SIG-M5 treated with dmso at 0.1 percent for 504 hours (cell line): ENCODE measurements around the gene ATP6V1E1.
"Not testable (repeated sequence)": the region's sequence is repeated elsewhere in the genome, so short reads cannot be mapped to it uniquely, and the experiment has no call there.

ENCODE experiments used
- DNase-seq: peaks from one replicate; lab custom pipeline; 2025; ENCODE audit not compliant: unreplicated experiment; lab: John Stamatoyannopoulos, UW

Gene ATP6V1E1

GRCh38 chr22:17583151-17583550, 45.4 kb downstream of the ATP6V1E1 start:
- DNase-seq: no peak

GRCh38 chr22:17581631-17582030, 46.9 kb downstream of the ATP6V1E1 start:
- no peak for DNase-seq

GRCh38 chr22:17581056-17581455, 47.5 kb downstream of the ATP6V1E1 start:
- DNase-seq: no peak

- no peak for DNase-seq
These were observed 48.0 kb downstream of the ATP6V1E1 start for GRCh38 chr22:17580441-17581031.

GRCh38 chr22:17579535-17579981, 49.0 kb downstream of the ATP6V1E1 start:
- DNase-seq: no peak

- no peak for DNase-seq
These were observed 50.3 kb downstream of the ATP6V1E1 start for GRCh38 chr22:17578136-17578754.

GRCh38 chr22:17576470-17576869, 52.1 kb downstream of the ATP6V1E1 start:
- DNase-seq: no peak

GRCh38 chr22:17575681-17576080, 52.9 kb downstream of the ATP6V1E1 start:
- no peak for DNase-seq

- DNase-seq: no peak
These were observed 53.4 kb downstream of the ATP6V1E1 start for GRCh38 chr22:17575151-17575550.

- DNase-seq: no peak
These were observed 57.5 kb downstream of the ATP6V1E1 start for GRCh38 chr22:17570851-17571631.

- no peak for DNase-seq
These were observed 58.5 kb downstream of the ATP6V1E1 start for GRCh38 chr22:17569971-17570511.

- DNase-seq: no peak
These were observed 61.8 kb downstream of the ATP6V1E1 start for GRCh38 chr22:17566776-17567175.

GRCh38 chr22:17566016-17566687, 62.4 kb downstream of the ATP6V1E1 start:
- not testable (repeated sequence) for DNase-seq

GRCh38 chr22:17563936-17564391, 64.6 kb downstream of the ATP6V1E1 start:
- DNase-seq: no peak

GRCh38 chr22:17562906-17563870, 65.4 kb downstream of the ATP6V1E1 start, which contains the start of gene SLC25A18:
SLC25A18 (plus strand) TSS chr22:17563498; CDS start chr22:17579945, 16,447 bp downstream.
- DNase-seq: no peak

- no peak for DNase-seq
These were observed 69.4 kb downstream of the ATP6V1E1 start for GRCh38 chr22:17559188-17559587.

- DNase-seq: no peak
These were observed 73.7 kb downstream of the ATP6V1E1 start for GRCh38 chr22:17554814-17555213.

- no peak for DNase-seq
These were observed 75.8 kb downstream of the ATP6V1E1 start for GRCh38 chr22:17552737-17553136.

- no peak for DNase-seq
These were observed 78.9 kb downstream of the ATP6V1E1 start for GRCh38 chr22:17549655-17550054.

GRCh38 chr22:17549183-17549582, 79.4 kb downstream of the ATP6V1E1 start:
- no peak for DNase-seq
